Progenitor cell of endocrine pancreas (in vitro differentiated cells): ENCODE measurements around the gene NPB. TPM values are rescaled to one million over a fixed set of nuclear protein-coding genes. Genes with fewer than 3 reads are reported as not detected.
A peak's percentile ranks its signal among the peaks of the same experiment; 100 is the strongest.

ENCODE experiments used
- DNase-seq: peaks from one replicate; pipeline ENCODE4 v3.0.0; 2021; ENCODE audit warnings: low spot score; ENCODE audit not compliant: unreplicated experiment
- H3K27ac Mint-ChIP-seq: 2 replicates; pipeline ENCODE4 v1.8.0; 2021; ENCODE audit warnings: mild to moderate bottlenecking, moderate library complexity, mixed read lengths
- H3K27me3 Mint-ChIP-seq: 2 replicates; pipeline ENCODE4 v1.8.0; 2021; ENCODE audit warnings: mixed read lengths
- H3K36me3 Mint-ChIP-seq: 2 replicates; pipeline ENCODE4 v1.8.0; 2022; ENCODE audit warnings: mixed read lengths; ENCODE audit not compliant: insufficient read depth
- H3K4me1 Mint-ChIP-seq: 2 replicates; pipeline ENCODE4 v1.8.0; 2021; ENCODE audit warnings: low read depth, mixed read lengths
- H3K4me3 Mint-ChIP-seq: 2 replicates; pipeline ENCODE4 v1.8.0; 2021; ENCODE audit warnings: low read depth, mild to moderate bottlenecking, moderate library complexity, mixed read lengths
- H3K9me3 Mint-ChIP-seq: 2 replicates; pipeline ENCODE4 v1.8.0; 2021; ENCODE audit warnings: low read depth, mixed read lengths
- total RNA-seq: library from RNA; stranded (reverse); gene quantifications from 2 replicates; pipeline ENCODE4 v1.2.1, GENCODE V29; 2021
- TF ChIP-seq, protein P1 (sequence below): fragments of 200-600 bp; sonication (generic); IDR thresholded peaks from one replicate; pipeline ENCODE4 v1.5.0; 2021; ENCODE audit warnings: antibody characterized with exemption, mild to moderate bottlenecking; ENCODE audit not compliant: unreplicated experiment

The NPB gene
- total RNA-seq, 1 donor from 2014 or later = 1.7 TPM

DNA sequence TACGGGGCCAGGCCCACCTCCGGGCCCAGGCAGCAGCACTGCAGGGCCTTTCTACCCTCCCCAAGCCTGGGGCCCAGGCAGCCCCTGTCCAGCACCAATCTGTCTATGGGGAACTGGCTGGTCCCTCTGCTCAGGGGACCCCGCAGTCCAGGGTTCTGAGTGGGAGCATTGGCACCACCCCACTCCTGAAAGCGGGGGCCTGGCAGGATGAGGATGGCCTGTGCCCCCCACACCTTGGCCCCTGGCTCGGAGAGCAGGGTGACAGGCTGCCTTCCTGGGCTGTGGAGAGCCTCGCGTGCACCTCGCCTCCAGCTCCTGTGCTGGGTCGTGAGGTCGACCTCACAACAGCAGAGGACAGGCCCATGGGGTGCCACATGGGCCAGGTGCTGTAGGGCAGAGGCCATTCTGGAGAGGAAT, 1.4 kb downstream of the NPB start:
- no peak overlapping the region for H3K4me3 Mint-ChIP-seq
- peaks cover 9% of the 10 kb centered on the region for H3K27me3 Mint-ChIP-seq
- peaks cover 12% of the 10 kb centered on the region for H3K36me3 Mint-ChIP-seq
- no peak overlapping the region for H3K27ac Mint-ChIP-seq
- no peak for DNase-seq
- H3K9me3 Mint-ChIP-seq = no peaks in the 10 kb centered on the region
- no peaks in the 10 kb centered on the region for H3K4me1 Mint-ChIP-seq
- TF ChIP-seq, protein P1, sequence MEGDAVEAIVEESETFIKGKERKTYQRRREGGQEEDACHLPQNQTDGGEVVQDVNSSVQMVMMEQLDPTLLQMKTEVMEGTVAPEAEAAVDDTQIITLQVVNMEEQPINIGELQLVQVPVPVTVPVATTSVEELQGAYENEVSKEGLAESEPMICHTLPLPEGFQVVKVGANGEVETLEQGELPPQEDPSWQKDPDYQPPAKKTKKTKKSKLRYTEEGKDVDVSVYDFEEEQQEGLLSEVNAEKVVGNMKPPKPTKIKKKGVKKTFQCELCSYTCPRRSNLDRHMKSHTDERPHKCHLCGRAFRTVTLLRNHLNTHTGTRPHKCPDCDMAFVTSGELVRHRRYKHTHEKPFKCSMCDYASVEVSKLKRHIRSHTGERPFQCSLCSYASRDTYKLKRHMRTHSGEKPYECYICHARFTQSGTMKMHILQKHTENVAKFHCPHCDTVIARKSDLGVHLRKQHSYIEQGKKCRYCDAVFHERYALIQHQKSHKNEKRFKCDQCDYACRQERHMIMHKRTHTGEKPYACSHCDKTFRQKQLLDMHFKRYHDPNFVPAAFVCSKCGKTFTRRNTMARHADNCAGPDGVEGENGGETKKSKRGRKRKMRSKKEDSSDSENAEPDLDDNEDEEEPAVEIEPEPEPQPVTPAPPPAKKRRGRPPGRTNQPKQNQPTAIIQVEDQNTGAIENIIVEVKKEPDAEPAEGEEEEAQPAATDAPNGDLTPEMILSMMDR = no peak

DNA sequence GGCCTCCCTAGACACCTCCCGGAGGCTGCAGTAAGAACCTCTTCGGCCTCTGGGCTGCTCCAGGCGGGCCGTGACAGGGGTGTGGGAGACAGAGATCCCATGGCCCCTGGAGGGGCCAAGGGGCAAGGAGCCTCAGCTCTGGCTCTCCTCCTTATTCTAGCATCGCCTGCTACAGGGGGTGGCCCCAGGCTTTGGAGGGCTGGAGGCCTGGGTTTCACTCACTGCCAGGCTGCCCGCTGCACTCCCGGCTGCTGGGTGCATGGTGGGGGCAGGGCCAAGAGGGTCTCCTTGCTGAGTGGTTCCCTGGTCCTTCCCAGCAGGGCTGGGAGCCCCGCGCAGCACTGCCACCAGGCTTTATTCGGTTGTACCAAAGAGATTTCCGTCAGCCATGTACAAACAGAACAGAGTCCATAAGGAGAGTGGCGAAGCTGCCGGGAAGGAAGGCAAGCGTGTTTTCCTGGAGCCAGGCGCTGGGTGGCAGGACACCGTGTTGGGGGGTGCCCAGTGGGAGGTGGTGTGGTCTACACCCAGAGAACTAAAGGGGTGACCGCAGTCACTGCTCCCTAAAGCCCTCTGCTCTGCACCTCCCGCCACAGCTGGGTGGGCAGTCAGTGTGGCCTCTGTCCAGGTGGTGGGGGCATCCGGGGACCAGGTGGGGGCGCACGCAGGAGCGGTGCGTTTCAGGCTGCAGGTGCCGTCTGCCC, 2.0 kb downstream of the NPB start:
- no peaks in the 10 kb centered on the region for H3K9me3 Mint-ChIP-seq
- TF ChIP-seq, protein P1 = no peak
- H3K27me3 Mint-ChIP-seq = peaks cover 9% of the 10 kb centered on the region
- H3K4me1 Mint-ChIP-seq = no peaks in the 10 kb centered on the region
- DNase-seq = no peak
- no peak overlapping the region for H3K4me3 Mint-ChIP-seq
- no peak overlapping the region for H3K27ac Mint-ChIP-seq
- H3K36me3 Mint-ChIP-seq = peaks cover 12% of the 10 kb centered on the region

DNA sequence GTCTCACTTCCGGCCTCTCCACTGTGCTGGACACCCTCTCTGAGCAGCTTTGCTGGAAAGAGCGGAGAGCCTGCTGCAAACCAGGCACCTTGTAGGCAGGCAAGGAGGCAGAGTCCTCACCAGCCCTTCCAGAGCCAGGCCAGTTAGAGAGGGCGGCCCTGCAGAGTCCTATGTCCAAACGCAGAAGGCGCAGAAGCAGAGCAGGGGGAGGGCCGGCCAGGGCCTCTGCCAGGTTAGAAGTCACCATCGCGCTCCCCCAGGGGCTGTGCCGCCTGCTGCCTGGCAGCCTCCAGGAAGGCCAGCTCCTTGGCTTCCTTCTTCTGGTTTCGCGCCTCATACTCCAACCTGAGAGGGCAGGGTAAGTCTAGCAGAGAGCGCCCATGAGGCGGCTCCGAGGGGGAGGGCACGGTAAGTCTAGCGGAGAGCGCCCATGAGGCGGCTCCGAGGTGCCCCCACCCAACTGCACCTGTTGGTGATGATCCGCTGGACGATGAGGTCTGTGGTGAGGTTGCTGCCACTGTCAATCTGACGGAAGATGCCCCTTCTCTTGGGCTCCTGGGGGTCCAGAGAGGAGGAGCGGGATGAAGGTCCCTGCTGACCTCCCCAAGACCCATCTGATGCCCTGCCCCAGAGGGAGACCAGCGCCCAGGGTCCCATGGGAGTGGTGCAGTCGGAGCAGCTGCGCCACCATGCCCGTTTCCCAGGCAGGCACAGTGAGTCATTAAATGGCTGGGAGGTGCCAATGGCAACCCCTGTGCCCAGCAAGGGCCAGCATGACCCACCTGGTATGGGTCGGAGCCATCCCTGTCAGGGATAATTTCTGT, 2.8 kb downstream of the NPB start:
- TF ChIP-seq, protein P1 = no peak
- peak; percentile 10 for DNase-seq
- H3K27me3 Mint-ChIP-seq = peaks cover 9% of the 10 kb centered on the region
- H3K36me3 Mint-ChIP-seq = peaks cover 12% of the 10 kb centered on the region
- no peak overlapping the region for H3K4me3 Mint-ChIP-seq
- H3K4me1 Mint-ChIP-seq = peaks cover 4% of the 10 kb centered on the region
- no peaks in the 10 kb centered on the region for H3K9me3 Mint-ChIP-seq
- no peak overlapping the region for H3K27ac Mint-ChIP-seq

DNA sequence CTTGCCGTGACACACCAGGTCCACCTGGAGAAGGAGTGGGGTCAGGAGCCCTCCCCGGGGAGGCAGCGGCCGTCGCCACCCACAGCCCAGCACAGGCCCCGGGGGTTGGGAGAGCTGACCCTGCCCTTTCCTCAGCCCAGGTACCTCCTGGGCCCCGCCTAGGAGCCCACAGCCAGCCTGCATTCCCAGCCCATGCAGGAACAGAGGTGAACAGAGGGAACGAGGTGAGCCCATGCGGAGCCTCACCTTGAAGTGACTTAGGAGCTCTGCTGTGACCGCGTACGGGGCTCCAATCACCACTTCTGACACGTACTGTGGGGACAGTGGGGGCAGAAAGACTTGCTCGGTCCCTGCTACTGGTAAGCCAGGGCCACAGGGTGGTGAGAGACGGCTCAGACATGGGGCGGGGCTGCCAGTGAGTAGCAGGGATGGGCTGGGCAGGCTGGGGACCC, 3.4 kb downstream of the NPB start:
- H3K9me3 Mint-ChIP-seq = no peaks in the 10 kb centered on the region
- no peak overlapping the region for H3K27ac Mint-ChIP-seq
- TF ChIP-seq, protein P1 = no peak
- H3K36me3 Mint-ChIP-seq = peaks cover 7% of the 10 kb centered on the region
- DNase-seq = no peak
- H3K4me3 Mint-ChIP-seq = no peak overlapping the region
- H3K4me1 Mint-ChIP-seq = peaks cover 10% of the 10 kb centered on the region
- H3K27me3 Mint-ChIP-seq = peaks cover 9% of the 10 kb centered on the region

DNA sequence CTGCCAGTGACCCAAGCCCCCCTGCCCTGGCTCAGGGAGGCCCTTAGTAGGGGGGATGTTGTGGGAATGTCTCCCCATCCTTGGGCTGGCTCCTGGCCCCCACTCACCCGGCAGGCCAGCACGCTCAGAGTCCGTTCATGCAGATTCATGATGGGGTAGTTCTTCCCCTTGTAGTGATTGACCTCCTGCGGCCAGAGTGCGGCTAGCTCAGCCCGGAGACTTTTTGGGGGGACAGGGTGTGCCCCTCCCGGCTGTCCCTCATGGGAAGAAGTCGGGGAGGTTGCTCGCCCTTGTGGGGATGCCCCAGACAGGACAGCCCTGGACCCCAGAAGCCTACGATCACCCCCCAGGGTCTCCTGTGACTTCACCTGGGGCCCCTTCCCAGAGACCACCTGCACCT, 4.0 kb downstream of the NPB start:
- TF ChIP-seq, protein P1 = no peak
- peaks cover 6% of the 10 kb centered on the region for H3K27me3 Mint-ChIP-seq
- peaks cover 10% of the 10 kb centered on the region for H3K4me1 Mint-ChIP-seq
- peaks cover 4% of the 10 kb centered on the region for H3K36me3 Mint-ChIP-seq
- H3K27ac Mint-ChIP-seq = no peak overlapping the region
- H3K4me3 Mint-ChIP-seq = no peak overlapping the region
- no peaks in the 10 kb centered on the region for H3K9me3 Mint-ChIP-seq
- DNase-seq = no peak
